Hepatocyte (in vitro differentiated cells): ENCODE measurements around the gene TMEM131.

Experiments used
- EZH2 ChIP-seq: fragments of 200-600 bp; sonication (generic); IDR thresholded peaks from 2 replicates; pipeline ENCODE4 v1.6.1; 2016; ENCODE audit warnings: antibody characterized with exemption, mild to moderate bottlenecking, borderline replicate concordance
- EZH2phosphoT487 ChIP-seq: fragments of 200-600 bp; sonication (generic); IDR thresholded peaks from one replicate; pipeline ENCODE4 v1.6.1; 2018; ENCODE audit warnings: antibody characterized with exemption, mild to moderate bottlenecking, low read depth, moderate library complexity; ENCODE audit not compliant: unreplicated experiment, severe bottlenecking
- TF ChIP-seq, protein P1 (sequence below): fragments of 200-600 bp; sonication (generic); IDR thresholded peaks from 2 replicates; pipeline ENCODE4 v1.5.1; 2016; ENCODE audit warnings: antibody characterized with exemption, mild to moderate bottlenecking; ENCODE audit not compliant: poor library complexity

DNA sequence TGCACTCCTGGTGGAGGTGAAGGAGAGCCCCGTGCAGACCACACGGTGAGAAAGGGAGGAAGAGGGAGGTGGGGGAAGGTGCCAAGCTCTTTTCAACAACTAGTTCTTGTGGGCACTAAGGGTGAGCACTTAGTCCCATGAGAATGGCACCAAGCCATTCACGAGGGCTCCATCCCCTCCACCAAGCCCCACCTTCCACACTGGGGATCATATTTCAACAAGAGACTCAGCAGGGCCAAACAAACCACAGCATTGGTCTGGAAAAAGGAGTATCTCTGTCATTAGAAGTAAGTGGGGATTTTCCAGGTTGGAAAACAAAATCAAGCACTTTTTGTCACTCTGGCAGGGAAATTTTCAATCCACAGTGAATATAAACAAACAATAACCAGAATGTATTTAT, 244.0 kb downstream of the TMEM131 start:
- TF ChIP-seq, protein P1, sequence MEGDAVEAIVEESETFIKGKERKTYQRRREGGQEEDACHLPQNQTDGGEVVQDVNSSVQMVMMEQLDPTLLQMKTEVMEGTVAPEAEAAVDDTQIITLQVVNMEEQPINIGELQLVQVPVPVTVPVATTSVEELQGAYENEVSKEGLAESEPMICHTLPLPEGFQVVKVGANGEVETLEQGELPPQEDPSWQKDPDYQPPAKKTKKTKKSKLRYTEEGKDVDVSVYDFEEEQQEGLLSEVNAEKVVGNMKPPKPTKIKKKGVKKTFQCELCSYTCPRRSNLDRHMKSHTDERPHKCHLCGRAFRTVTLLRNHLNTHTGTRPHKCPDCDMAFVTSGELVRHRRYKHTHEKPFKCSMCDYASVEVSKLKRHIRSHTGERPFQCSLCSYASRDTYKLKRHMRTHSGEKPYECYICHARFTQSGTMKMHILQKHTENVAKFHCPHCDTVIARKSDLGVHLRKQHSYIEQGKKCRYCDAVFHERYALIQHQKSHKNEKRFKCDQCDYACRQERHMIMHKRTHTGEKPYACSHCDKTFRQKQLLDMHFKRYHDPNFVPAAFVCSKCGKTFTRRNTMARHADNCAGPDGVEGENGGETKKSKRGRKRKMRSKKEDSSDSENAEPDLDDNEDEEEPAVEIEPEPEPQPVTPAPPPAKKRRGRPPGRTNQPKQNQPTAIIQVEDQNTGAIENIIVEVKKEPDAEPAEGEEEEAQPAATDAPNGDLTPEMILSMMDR = no peak
- TF ChIP-seq EZH2 (no peak), EZH2phosphoT487 (no peak)
